Measurements from ENCODE around the gene USP3.

- TF ChIP-seq CTCF (IDR thresholded peaks at IDR 0.05) (no peak), POLR2AphosphoS5 (IDR thresholded peaks at IDR 0.05) (no peak)
These were observed 13.1 kb upstream of the USP3 start for GRCh38 chr15:63491116-63491827.

All from gastroesophageal sphincter (tissue), 3 donors.